ENCODE measurements around the gene PLEK2.

GRCh38 chr14:67410313-67410712, 1.7 kb downstream of the PLEK2 start:
- TF ChIP-seq CTCF (optimal IDR thresholded peaks at IDR 0.05 in 1 of 3, IDR thresholded peaks at IDR 0.05 in 1 of 3, conservative IDR thresholded peaks at IDR 0.05 in 1 of 3; ENCODE audit: extremely low read depth in 1 of 3, insufficient read depth in 2 of 3, low read length in 3 of 3): no peak
- TF ChIP-seq EZH2 (IDR thresholded peaks at IDR 0.05; ENCODE audit: low read length): no peak
